H9 (cell line): ENCODE results near the gene TRUB1. TPM values are rescaled to one million over a fixed set of nuclear protein-coding genes. Genes with fewer than 3 reads are reported as not detected.

Experiments used
- DNase-seq: peaks from one replicate; pipeline ENCODE4 v3.0.0-alpha.2; 2017
- H2AFZ ChIP-seq: one replicate; pipeline ENCODE4 v1.6.1; 2013; ENCODE audit warnings: mild to moderate bottlenecking, low read length, control low read depth, moderate library complexity
- H2AK5ac ChIP-seq: 2 replicates; pipeline ENCODE4 v1.6.1; 2013; ENCODE audit warnings: low read length, control low read depth, mixed read lengths; ENCODE audit not compliant: insufficient read length
- H2BK120ac ChIP-seq: one replicate; pipeline ENCODE4 v1.6.1; 2013; ENCODE audit warnings: low read depth, mild to moderate bottlenecking, low read length, control low read depth, inconsistent platforms; ENCODE audit not compliant: poor library complexity, severe bottlenecking
- H2BK12ac ChIP-seq: 2 replicates; pipeline ENCODE4 v1.6.1; 2013; ENCODE audit warnings: low read length, control low read depth, mixed read lengths, low read depth; ENCODE audit not compliant: insufficient read length
- H2BK15ac ChIP-seq: 2 replicates; pipeline ENCODE4 v1.6.1; 2013; ENCODE audit warnings: low read depth, low read length, control low read depth
- H2BK20ac ChIP-seq: one replicate; pipeline ENCODE4 v1.6.1; 2013; ENCODE audit warnings: low read depth, mild to moderate bottlenecking, low read length, control low read depth, inconsistent platforms; ENCODE audit not compliant: poor library complexity, severe bottlenecking
- H2BK5ac ChIP-seq: 2 replicates; pipeline ENCODE4 v1.6.1; 2013; ENCODE audit warnings: low read length, control low read depth, mixed read lengths; ENCODE audit not compliant: insufficient read length
- H3K14ac ChIP-seq: 2 replicates; pipeline ENCODE4 v1.6.1; 2013; ENCODE audit warnings: low read length, control low read depth; ENCODE audit not compliant: insufficient read depth
- H3K18ac ChIP-seq: 2 replicates; pipeline ENCODE4 v1.6.1; 2013; ENCODE audit warnings: low read depth, mild to moderate bottlenecking, mixed read lengths, low read length, control low read depth; ENCODE audit not compliant: insufficient read length
- H3K23ac ChIP-seq: 2 replicates; pipeline ENCODE4 v1.6.1; 2013; ENCODE audit warnings: low read length, control low read depth, mixed read lengths, low read depth; ENCODE audit not compliant: insufficient read length
- H3K23me2 ChIP-seq: 2 replicates; pipeline ENCODE4 v1.6.1; 2013; ENCODE audit warnings: low read depth, mild to moderate bottlenecking, mixed read lengths, low read length, control low read depth; ENCODE audit not compliant: insufficient read length, poor library complexity, severe bottlenecking
- H3K27ac ChIP-seq: 2 replicates; pipeline ENCODE4 v1.5.1; 2013; ENCODE audit warnings: low read length, control low read depth, mixed read lengths, low read depth; ENCODE audit not compliant: insufficient read length
- H3K27me3 ChIP-seq: 2 replicates; pipeline ENCODE4 v1.6.1; 2013; ENCODE audit warnings: low read length, control low read depth, inconsistent platforms; ENCODE audit not compliant: insufficient read depth
- H3K4ac ChIP-seq: 2 replicates; pipeline ENCODE4 v1.6.1; 2013; ENCODE audit warnings: low read depth, mild to moderate bottlenecking, control low read depth, inconsistent platforms, low read length, moderate library complexity
- H3K4me1 ChIP-seq: 2 replicates; pipeline ENCODE4 v1.6.1; 2013; ENCODE audit warnings: low read length, control low read depth, inconsistent platforms; ENCODE audit not compliant: insufficient read depth
- H3K4me2 ChIP-seq: 2 replicates; pipeline ENCODE4 v1.6.1; 2013; ENCODE audit warnings: low read length, control low read depth, mixed read lengths; ENCODE audit not compliant: insufficient read length, insufficient read depth
- H3K56ac ChIP-seq: 2 replicates; pipeline ENCODE4 v1.6.1; 2013; ENCODE audit warnings: low read depth, mild to moderate bottlenecking, mixed read lengths, low read length, control low read depth; ENCODE audit not compliant: insufficient read length
- H3K79me1 ChIP-seq: 2 replicates; pipeline ENCODE4 v1.6.1; 2013; ENCODE audit warnings: low read depth, mild to moderate bottlenecking, moderate library complexity, low read length, control low read depth, inconsistent platforms; ENCODE audit not compliant: insufficient read depth, poor library complexity, severe bottlenecking
- H3K79me2 ChIP-seq: 2 replicates; pipeline ENCODE4 v1.6.1; 2013; ENCODE audit warnings: low read length, control low read depth, inconsistent platforms; ENCODE audit not compliant: insufficient read depth
- H3K9ac ChIP-seq: 2 replicates; pipeline ENCODE4 v1.6.1; 2013; ENCODE audit warnings: low read length, control low read depth, mixed read lengths; ENCODE audit not compliant: insufficient read length; ENCODE audit errors: extremely low read depth
- H3K9me3 ChIP-seq: one replicate; pipeline ENCODE4 v1.6.1; 2013; ENCODE audit warnings: low read depth, low read length, inconsistent platforms; ENCODE audit not compliant: control insufficient read depth
- H3T11ph ChIP-seq: one replicate; pipeline ENCODE4 v1.6.1; 2013; ENCODE audit warnings: mild to moderate bottlenecking, low read length, control low read depth, inconsistent platforms
- H4K20me1 ChIP-seq: one replicate; pipeline ENCODE4 v1.6.1; 2013; ENCODE audit not compliant: control insufficient read depth, insufficient read length, insufficient read depth
- H4K5ac ChIP-seq: 2 replicates; pipeline ENCODE4 v1.6.1; 2013; ENCODE audit warnings: low read depth, mild to moderate bottlenecking, mixed read lengths, low read length, control low read depth; ENCODE audit not compliant: insufficient read length
- H4K8ac ChIP-seq: replicated peaks from 2 replicates; pipeline ENCODE4 v1.6.1; 2013; ENCODE audit warnings: low read length, control low read depth, mixed read lengths, low read depth; ENCODE audit not compliant: insufficient read length
- H4K91ac ChIP-seq: 2 replicates; pipeline ENCODE4 v1.6.1; 2013; ENCODE audit warnings: low read depth, mild to moderate bottlenecking, moderate library complexity, mixed read lengths, low read length, control low read depth; ENCODE audit not compliant: insufficient read length
- H3K27ac Mint-ChIP-seq, 3 experiments: 2 replicates in 2 of 3; 3 replicates in 1 of 3; pipeline ENCODE4 v1.8.0; 2020 to 2021; ENCODE audit warnings: mixed read lengths in 3 of 3, mild to moderate bottlenecking in 1 of 3, moderate library complexity in 1 of 3
- H3K27me3 Mint-ChIP-seq: 2 replicates; pipeline ENCODE4 v1.8.0; 2021; ENCODE audit warnings: low read depth, mild to moderate bottlenecking, moderate library complexity, mixed read lengths
- H3K36me3 Mint-ChIP-seq, 3 experiments: 2 replicates in 2 of 3; 3 replicates in 1 of 3; pipeline ENCODE4 v1.8.0; 2020 to 2021; ENCODE audit warnings: low read depth in 3 of 3, mixed read lengths in 3 of 3; ENCODE audit not compliant: insufficient read depth in 1 of 3
- H3K4me1 Mint-ChIP-seq, 2 experiments: 2 replicates each; pipeline ENCODE4 v1.8.0; 2020; ENCODE audit warnings: mixed read lengths in 2 of 2
- H3K4me3 Mint-ChIP-seq, 2 experiments: 2 replicates in 1 of 2; 3 replicates in 1 of 2; pipeline ENCODE4 v1.8.0; 2020 to 2021; ENCODE audit warnings: mild to moderate bottlenecking in 2 of 2, mixed read lengths in 2 of 2, moderate library complexity in 1 of 2
- H3K9me3 Mint-ChIP-seq, 2 experiments: 2 replicates in 1 of 2; 3 replicates in 1 of 2; pipeline ENCODE4 v1.8.0; 2020; ENCODE audit warnings: mild to moderate bottlenecking in 2 of 2, mixed read lengths in 2 of 2, moderate library complexity in 1 of 2
- CTCF ChIP-seq: fragments of 200-600 bp; sonication (generic); conservative IDR thresholded peaks from 3 replicates; pipeline ENCODE4 v1.8.0; 2021; ENCODE audit warnings: antibody characterized with exemption, mild to moderate bottlenecking
- WGBS: extraction: QIAGEN DNeasy Blood & Tissue Kit; methylation state at CpG from one replicate; pipeline ENCODE4 v1.1.7; 2013; ENCODE audit warnings: missing lambda C conversion rate, low lambda C conversion rate, mixed read lengths; ENCODE audit not compliant: insufficient read length; ENCODE audit errors: extremely low coverage; 5-methylcytosine and 5-hydroxymethylcytosine counted together
- total RNA-seq: library from RNA; stranded (reverse); gene quantifications from 2 replicates; pipeline ENCODE4 v1.2.1, GENCODE V29; 2021

Gene TRUB1
- total RNA-seq, 1 experiment from 2014 or later: 20.6 TPM

DNA sequence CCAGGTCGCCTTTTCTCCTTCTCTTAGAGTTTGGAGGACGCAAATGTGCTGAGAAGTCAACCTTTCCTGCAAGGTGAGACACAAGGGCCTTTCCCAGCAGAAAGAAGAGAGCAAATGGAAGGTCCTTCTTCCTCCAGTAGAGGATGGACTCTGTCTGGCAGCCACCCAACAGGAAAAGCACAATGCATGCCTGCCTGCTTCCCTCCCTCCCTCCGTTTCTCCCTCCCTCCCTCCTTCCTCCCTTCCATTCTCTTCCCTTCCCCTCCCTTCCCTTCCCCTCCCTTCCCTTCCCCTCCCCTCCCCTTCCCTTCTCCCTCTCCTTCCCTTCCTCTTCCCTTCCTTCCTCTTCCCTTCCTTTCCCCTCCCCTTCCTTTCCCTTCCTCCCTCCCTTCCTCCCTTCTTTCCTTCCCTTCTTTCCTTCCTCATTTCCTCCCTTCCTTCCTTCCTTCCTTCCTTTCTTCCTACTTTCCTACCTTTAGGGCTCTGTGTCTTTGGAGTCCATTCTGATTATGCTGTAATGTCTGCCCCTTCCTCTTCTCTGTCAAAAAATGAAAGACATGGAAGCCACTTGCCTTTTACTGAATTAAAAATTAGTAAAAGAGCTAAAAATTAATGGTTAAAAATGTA, 66.4 kb downstream of the TRUB1 start:
- Histone ChIP-seq H3K56ac (no peak overlapping the region), H3K9ac (no peak overlapping the region), H3K79me1 (no peaks in the 10 kb centered on the region), H3K27me3 (no peaks in the 10 kb centered on the region), H3K23ac (no peak overlapping the region), H2BK12ac (no peak overlapping the region), H3K14ac (no peak overlapping the region), H4K8ac (no peak overlapping the region), H2AK5ac (no peak overlapping the region), H3K4ac (no peak overlapping the region), H3K23me2 (no peaks in the 10 kb centered on the region), H2AFZ (no peak overlapping the region), H4K20me1 (no peaks in the 10 kb centered on the region), H2BK5ac (no peak overlapping the region), H2BK20ac (no peak overlapping the region), H3K27ac (no peak overlapping the region), H2BK120ac (no peak overlapping the region), H4K91ac (no peak overlapping the region), H4K5ac (no peak overlapping the region), H3K4me2 (no peak overlapping the region), H3K4me1 (peaks cover 7% of the 10 kb centered on the region; the same call in 1 of the 2 replicates), H3K9me3 (no peaks in the 10 kb centered on the region), H2BK15ac (no peak overlapping the region), H3K18ac (no peak overlapping the region), H3T11ph (no peak overlapping the region), H3K79me2 (no peaks in the 10 kb centered on the region)
- no peak for TF ChIP-seq CTCF
- no peaks in the 10 kb centered on the region for H3K9me3 Mint-ChIP-seq
- no CpG with 5 or more reads among the region's 3 CpGs for WGBS
- H3K36me3 Mint-ChIP-seq: no peaks in the 10 kb centered on the region
- H3K4me1 Mint-ChIP-seq: peaks cover 10 to 12% of the 10 kb centered on the region in 2 experiments
- H3K4me3 Mint-ChIP-seq: no peak overlapping the region
- DNase-seq: no peak
- no peaks in the 10 kb centered on the region for H3K27me3 Mint-ChIP-seq
- H3K27ac Mint-ChIP-seq: no peak overlapping the region
